GM20431 (cell line): ENCODE data around the gene CHRNA7.
"Not testable (repeated sequence)": the region's sequence is repeated elsewhere in the genome, so short reads cannot be mapped to it uniquely, and the experiment has no call there.

Source experiments
- in situ Hi-C: fragments of 300-500 bp; cut with MseI, MboI; formaldehyde crosslinking; loops from one replicate; pipeline ENCODE4 v1.15.0; 2020; ENCODE audit warnings: low sequenced_read_pairs; ENCODE audit not compliant: unreplicated experiment

CHRNA7 gene

DNA sequence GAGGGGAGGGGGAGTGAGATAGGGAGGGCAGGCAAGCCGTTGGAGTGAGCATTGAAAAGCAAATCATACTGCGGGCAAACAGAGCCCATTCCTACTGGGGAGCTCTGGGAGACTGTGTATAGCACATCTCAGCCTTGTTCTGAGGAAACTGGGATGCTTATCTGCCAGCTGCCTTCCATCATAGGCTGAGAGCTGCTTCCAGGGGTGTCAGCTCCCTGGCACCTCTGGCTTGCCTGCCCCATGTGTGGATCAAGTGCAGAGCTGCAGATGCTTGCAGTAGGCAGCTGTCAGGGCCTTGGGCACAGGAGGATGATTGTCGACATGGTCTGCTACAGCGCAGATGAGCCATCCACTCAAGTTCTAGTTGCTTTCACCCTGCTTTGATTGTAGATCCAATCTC lies 86.8 kb downstream of the CHRNA7 start:
- in situ Hi-C loops = no loop called here

DNA sequence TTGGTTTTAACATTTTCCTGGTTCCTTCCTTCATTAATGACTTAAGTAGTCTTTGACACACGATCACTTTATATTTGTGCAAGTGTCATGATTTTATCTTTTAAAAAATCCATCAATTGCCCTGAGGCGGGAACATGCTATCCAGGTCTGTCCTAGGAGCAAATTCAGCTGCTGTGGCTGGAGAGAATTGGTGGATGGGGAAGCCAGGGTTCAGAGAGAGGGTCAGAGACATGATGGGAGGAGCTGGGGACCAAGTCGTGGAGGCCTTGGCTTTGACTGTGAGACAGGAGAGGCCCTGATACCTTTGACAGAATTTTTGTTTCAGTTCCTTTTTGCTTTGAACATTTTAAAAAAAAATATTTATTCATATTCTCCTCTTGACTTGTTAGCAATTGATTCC lies 89.0 kb downstream of the CHRNA7 start:
- in situ Hi-C loops = no loop called here

- in situ Hi-C loops = no loop called here
Measured at GRCh38 chr15:32119694-32120330, 89.5 kb downstream of the CHRNA7 start.

DNA sequence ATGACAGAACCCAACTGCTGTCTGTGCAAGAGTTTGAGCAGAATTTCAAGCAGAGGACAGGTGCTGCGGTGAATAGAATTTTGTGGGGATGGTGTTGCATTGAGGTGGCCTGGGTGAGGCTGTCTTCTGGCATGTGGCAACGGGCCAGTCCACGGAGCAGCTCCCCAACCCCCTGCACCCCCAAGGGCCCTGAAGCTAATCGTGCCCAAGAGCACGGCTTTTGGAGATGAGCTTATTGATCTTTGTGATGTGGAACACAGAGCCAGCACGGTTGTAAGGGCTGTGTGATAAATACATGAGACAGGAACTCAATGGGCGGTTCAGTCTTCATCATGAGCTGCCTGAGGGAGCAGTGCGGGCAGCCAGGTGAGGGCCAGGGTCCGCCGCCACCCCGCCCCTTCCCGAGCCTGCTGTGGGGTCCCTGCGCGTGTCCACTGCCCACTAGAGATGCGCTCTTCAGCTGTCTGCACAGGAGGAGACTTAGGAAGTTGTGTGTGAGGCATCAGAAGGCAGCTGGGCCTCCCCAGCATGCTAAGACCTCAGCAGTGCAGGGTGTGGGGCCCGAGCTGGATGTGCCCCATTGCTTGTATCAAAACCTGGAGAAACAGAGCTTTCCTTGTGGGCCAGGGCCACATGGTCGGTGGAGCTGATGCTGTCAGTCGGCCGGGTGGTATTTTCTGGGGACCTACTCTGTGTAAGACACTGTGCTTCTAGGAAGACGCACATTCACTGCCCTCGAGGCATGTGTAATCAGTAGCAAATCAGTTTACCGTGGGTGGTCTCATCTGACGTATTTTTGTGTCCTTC lies 90.5 kb downstream of the CHRNA7 start:
- in situ Hi-C loops = no loop called here

DNA sequence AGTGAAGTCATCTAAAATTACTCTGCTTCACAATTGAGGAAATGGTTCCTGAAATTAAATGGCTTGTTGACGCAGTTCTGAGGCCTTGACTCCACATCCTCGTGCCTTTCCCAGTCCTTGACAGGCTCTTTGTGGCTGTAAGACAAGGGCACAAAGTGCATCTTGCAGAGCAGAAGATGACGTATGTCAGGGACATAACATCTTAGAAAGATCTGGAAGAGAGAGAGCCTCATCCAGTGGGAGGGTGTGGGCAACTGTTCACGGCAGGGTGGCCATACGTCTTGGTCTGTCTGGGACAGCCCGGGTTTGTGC lies 91.0 kb downstream of the CHRNA7 start:
- in situ Hi-C loops = no loop called here

DNA sequence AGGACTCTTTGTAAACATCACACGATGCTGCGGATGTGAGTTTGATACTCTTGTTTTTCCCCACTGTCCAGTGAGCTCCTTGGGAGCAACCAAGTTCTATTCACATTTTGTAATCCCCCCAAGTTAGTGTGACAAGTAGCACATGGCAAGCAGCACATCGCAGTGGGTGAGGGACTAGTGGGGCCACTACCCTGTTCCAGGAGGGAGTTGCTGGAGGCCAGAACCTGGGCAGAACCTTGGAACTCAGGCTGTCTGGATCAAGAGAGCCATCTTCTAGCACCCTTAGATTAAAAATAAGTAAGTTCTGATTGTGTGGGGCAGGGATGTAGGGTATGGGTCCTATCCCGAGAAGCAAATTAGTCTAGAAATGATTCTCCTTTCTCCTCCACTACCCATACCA lies 91.7 kb downstream of the CHRNA7 start:
- in situ Hi-C loops = no loop called here

DNA sequence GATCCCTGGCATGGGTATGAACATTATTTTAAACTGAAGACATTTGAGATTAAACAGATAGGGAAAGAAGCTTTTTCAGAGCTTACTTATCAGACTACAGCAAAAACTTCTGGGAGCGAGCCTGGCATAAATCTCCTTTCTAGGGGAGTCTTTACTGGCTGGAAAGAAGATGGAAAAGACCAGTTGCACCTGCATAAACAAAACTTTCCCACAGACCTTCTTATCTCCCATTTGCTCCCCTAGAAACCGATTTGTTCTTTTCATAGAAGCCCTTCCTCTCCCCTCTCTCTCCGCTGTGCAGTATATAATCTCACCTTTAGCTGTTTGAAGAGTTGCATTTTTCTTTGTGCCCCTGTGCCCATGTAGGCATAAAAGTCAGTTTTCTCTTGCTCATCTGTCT lies 93.2 kb downstream of the CHRNA7 start:
- in situ Hi-C loops = no loop called here

DNA sequence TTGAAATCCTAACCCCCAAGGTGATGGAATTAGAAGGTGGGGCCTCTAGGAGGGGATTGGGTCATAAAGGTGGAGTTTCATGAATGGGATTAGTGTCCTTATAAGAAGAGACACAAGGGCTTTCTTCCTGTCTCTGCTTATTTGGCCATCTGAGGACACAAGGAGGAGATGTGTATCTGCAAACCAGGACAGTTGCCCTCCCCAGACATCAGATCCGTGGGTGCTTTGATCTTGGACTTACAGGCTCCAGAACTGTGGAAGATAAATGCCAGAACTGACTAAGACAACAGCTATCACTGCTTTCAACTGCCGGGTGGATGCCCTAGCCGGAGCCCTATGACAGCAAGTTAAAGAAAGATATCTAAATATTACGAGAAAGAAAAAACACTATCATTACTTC lies 94.4 kb downstream of the CHRNA7 start:
- in situ Hi-C loops = no loop called here

DNA sequence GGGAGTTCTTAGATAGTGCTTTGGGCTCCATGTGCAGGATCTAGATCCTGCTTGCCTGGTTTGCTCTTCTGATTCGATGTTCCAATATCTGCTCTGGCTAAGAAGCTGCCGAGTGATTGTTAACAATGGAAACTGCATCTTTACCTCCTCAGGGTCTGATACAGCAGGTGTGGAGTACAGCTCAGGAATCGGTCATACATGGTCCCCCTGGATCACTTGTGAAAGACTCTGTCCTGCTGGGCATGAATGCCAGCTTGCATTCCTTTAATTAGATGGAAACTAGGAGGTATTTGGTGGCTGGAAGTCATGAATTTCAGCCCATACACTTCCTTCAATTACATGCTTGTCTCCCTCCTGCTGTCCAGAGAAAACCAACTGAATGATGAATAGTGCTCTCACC lies 95.3 kb downstream of the CHRNA7 start:
- in situ Hi-C loops = no loop called here

- in situ Hi-C loops = no loop called here
Measured at GRCh38 chr15:32129815-32130214, 99.5 kb downstream of the CHRNA7 start.

DNA sequence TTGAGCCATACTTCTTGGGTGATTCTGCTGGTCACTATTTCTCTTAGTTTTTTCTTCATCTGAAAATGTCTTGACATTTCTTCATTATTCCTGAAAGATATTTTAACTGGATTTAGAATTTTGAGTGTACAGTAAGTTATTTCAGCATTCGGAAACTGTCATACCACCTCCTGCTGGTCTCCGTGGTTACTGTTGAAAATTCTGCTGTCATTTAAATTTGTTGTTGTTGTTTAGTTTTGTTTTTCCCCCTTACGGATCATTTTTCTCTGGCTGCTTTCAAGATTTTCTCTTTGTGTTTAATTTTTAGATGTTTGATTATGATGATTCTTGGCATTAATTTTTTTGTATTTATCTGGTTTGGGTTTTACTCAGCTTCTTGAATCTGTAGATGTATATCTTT lies 100.5 kb downstream of the CHRNA7 start:
- in situ Hi-C loops = no loop called here

GRCh38 chr15:32131803-32132202 lies 101.5 kb downstream of the CHRNA7 start:
- in situ Hi-C loops = no loop called here

GRCh38 chr15:32132859-32133258 lies 102.5 kb downstream of the CHRNA7 start:
- in situ Hi-C loops = no loop called here

- in situ Hi-C loops = no loop called here
Measured at GRCh38 chr15:32134842-32135241, 104.5 kb downstream of the CHRNA7 start.

GRCh38 chr15:32135335-32135734 lies 105.0 kb downstream of the CHRNA7 start:
- in situ Hi-C loops = no loop called here

DNA sequence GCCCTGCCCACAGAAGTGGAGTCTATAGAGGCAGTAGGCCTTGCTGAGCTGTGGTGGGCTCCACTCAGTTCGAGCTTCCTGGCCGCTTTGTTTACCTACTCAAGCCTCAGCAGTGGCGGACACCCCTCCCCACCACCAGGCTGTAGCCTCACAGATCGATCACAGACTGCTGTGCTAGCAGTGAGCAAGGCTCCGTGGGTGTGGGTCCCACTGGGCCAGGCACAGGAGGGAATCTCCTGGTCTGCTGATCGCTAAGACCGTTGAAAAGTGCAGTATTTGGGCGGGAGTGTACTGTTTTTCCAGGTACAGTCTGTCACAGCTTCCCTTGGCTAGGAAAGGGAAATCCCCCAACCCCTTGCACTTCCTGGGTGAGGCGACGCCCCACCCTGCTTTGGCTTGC lies 115.2 kb downstream of the CHRNA7 start:
- in situ Hi-C loops = not testable (repeated sequence)

- in situ Hi-C loops = no loop called here
Measured at GRCh38 chr15:32148833-32149555, 118.7 kb downstream of the CHRNA7 start.

DNA sequence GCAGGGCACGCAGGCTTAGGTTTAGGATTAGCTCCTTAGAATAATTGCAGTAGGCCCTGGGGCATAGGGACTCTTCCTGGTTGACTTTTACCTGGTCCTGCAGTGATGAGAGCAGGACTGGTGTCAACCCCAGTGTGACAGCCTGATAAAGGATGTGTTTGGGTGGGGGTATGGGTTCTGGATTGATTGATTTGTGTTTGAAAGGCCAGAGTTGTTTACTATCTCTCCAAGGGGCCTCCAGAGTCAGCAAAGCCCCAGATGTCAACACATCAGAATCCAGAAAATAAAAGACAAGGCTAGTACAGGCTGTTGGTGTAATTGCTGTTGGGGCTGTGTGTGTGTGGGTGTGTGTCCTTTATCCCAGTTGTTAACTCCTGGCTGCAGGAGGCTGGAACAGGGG lies 122.3 kb downstream of the CHRNA7 start:
- in situ Hi-C loops = loop anchor here (25.0 kb wide), 1 partner anchor 1765 kb away; the partner anchor contains the start of gene CHRFAM7A

DNA sequence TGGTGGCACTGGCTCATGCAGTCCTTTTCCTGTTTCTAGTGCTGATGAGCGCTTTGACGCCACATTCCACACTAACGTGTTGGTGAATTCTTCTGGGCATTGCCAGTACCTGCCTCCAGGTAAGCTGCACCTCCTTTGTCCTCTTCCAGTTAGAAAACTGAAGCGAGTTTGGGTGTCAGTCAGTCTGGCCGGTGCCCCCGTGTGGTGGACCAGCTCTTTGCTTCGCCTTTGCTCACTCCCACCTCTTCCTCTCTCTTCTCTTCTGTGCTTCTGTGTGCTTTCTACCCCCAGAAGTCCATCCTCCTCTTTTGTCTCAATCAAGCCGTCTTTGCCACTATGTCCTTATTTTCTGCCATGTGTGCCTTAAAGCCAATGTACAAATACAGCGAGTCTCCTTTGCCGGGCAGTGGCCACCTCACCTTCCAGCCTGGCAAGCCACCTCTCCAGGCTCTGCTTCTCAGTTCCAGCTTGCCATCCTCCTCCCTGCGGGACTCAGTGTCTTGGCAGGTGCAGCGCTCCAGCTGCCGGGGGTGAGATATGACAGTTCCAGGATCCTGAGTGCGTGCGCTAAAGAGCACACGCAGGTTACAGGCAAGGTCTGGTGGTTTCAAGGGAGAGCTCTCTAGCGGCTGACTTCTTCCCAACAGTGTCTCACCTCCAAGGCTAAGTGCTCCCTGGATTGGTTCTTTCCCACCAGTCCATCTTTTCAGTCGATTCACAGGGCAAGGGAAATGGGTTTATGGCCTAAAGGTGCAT lies 123.7 kb downstream of the CHRNA7 start:
- in situ Hi-C loops = loop anchor here (25.0 kb wide), 1 partner anchor 1767 kb away; the partner anchor contains the start of gene CHRFAM7A

GRCh38 chr15:32162143-32162542 lies 131.8 kb downstream of the CHRNA7 start:
- in situ Hi-C loops = loop anchor here (25.0 kb wide), 1 partner anchor 1775 kb away; the partner anchor contains the start of gene CHRFAM7A
